K562 (cell line): Measurements from ENCODE around the gene HLA-F. TPM values are rescaled to one million over a fixed set of nuclear protein-coding genes. Genes with fewer than 3 reads are reported as not detected.

ENCODE experiments used
- ATAC-seq: fragments of 200-7000 bp; cut with Tn5 transposase; 3 replicates; pipeline ENCODE4 v1.9.1; 2020; ENCODE audit warnings: moderate library complexity
- BruUV-seq: library from RNA; stranded (reverse); fragments of 400-500 nt; replicated peaks from 2 replicates; lab custom pipeline; 2021; lab: Mats Ljungman, UMichigan
- CTCF ChIA-PET: fragments of 300-600 bp; formaldehyde crosslinking; extraction: SDS; loops from one replicate; lab custom pipeline; 2021; ENCODE audit warnings: low intra/inter-chr PET ratio; lab: Yijun Ruan, JAX
- POLR2A ChIA-PET: fragments of 300-600, 350-650 bp; sonication (Branson Sonifier 250); formaldehyde crosslinking; extraction: SDS; loops from one replicate; lab custom pipeline; 2021; ENCODE audit warnings: antibody characterized with exemption, inconsistent platforms; lab: Yijun Ruan, JAX
- DNase-seq, 4 experiments: peaks; one replicate each; pipeline versions ENCODE4 v3.0.0 to v3.0.0-alpha.2; 2011 to 2018; ENCODE audit warnings: low spot score in 3 of 4, mixed read lengths in 3 of 4; ENCODE audit errors: extremely low read depth in 1 of 4
- FAIRE-seq: peaks from 2 replicates; lab custom pipeline; 2011; peaks lifted over from hg19 to GRCh38; lab: Jason Lieb, UNC
- H2AFZ ChIP-seq: 2 replicates; pipeline ENCODE4 v1.6.0; 2011; ENCODE audit warnings: low read depth, low read length, control low read depth, inconsistent platforms
- H3K27ac ChIP-seq: fragments of 200-600 bp; 3 replicates; pipeline ENCODE4 v1.8.0; 2011; ENCODE audit warnings: low read depth, mild to moderate bottlenecking, control low read depth, inconsistent platforms, low read length, moderate library complexity, mixed read lengths; ENCODE audit errors: extremely low read depth
- H3K27me3 ChIP-seq, 2 experiments: fragments of 300-600 bp in 1 of 2; 2 replicates in 1 of 2; 3 replicates in 1 of 2; pipeline versions ENCODE4 v1.6.0 to v1.8.0; 2011; ENCODE audit warnings: inconsistent platforms in 2 of 2, low read length in 2 of 2, mild to moderate bottlenecking in 1 of 2, mixed read lengths in 1 of 2, moderate library complexity in 1 of 2; ENCODE audit not compliant: control insufficient read depth in 2 of 2, insufficient read depth in 2 of 2
- H3K36me3 ChIP-seq: fragments of 300-600 bp; 3 replicates; pipeline ENCODE4 v1.8.0; 2011; ENCODE audit warnings: mild to moderate bottlenecking, low read length, inconsistent platforms; ENCODE audit not compliant: control insufficient read depth, insufficient read depth
- H3K4me1 ChIP-seq, 2 experiments: fragments of 200-600 bp in 1 of 2; replicated peaks in 1 of 2; 2 replicates in 1 of 2; 3 replicates in 1 of 2; pipeline versions ENCODE4 v1.5.1 to v1.8.0; 2011; ENCODE audit warnings: inconsistent platforms in 2 of 2, low read length in 2 of 2, mild to moderate bottlenecking in 1 of 2, mixed read lengths in 1 of 2, moderate library complexity in 1 of 2; ENCODE audit not compliant: control insufficient read depth in 2 of 2, insufficient read depth in 2 of 2
- H3K4me2 ChIP-seq: 2 replicates; pipeline ENCODE4 v1.6.1; 2011; ENCODE audit warnings: low read length, control low read depth, inconsistent platforms, mixed read lengths; ENCODE audit not compliant: insufficient read depth
- H3K4me3 ChIP-seq: fragments of 200-600 bp; sonication (generic), shearing (Covaris generic); 2 replicates; pipeline ENCODE4 v1.5.1; 2016; ENCODE audit warnings: control low read depth, inconsistent platforms
- H3K79me2 ChIP-seq: fragments of 200-600 bp; 3 replicates; pipeline ENCODE4 v1.8.0; 2011; ENCODE audit warnings: low read length, inconsistent platforms; ENCODE audit not compliant: control insufficient read depth, insufficient read depth
- H3K9ac ChIP-seq, 2 experiments: 2 replicates each; pipeline versions ENCODE4 v1.6.0 to v1.6.1; 2011; ENCODE audit warnings: low read depth in 2 of 2, low read length in 2 of 2, control low read depth in 1 of 2, inconsistent platforms in 1 of 2, mild to moderate bottlenecking in 1 of 2, mixed read lengths in 1 of 2; ENCODE audit not compliant: insufficient read depth in 1 of 2
- H3K9me1 ChIP-seq: one replicate; pipeline ENCODE4 v1.6.0; 2011; ENCODE audit warnings: inconsistent platforms, mild to moderate bottlenecking, low read length, moderate library complexity; ENCODE audit not compliant: control insufficient read depth, insufficient read depth
- H3K9me3 ChIP-seq: replicated peaks from 2 replicates; pipeline ENCODE4 v1.5.1; 2011; ENCODE audit warnings: low read depth, low read length, inconsistent platforms; ENCODE audit not compliant: control insufficient read depth, insufficient read depth
- H4K20me1 ChIP-seq: replicated peaks from 2 replicates; pipeline ENCODE4 v1.6.1; 2011; ENCODE audit warnings: low read length, inconsistent platforms, mixed read lengths; ENCODE audit not compliant: control insufficient read depth, insufficient read depth
- BCL6 ChIP-seq: fragments of 250-450 bp; sonication (Bioruptor Pico); IDR thresholded peaks from 2 replicates; pipeline ENCODE4 v1.4.0; 2020
- CHAMP1 ChIP-seq: fragments of 450-650 bp; IDR thresholded peaks from 2 replicates; pipeline ENCODE4 v1.6.1; 2016; ENCODE audit warnings: mild to moderate bottlenecking
- CREB1 ChIP-seq, 2 experiments: sonication (generic) in 1 of 2; formaldehyde crosslinking in 1 of 2; IDR thresholded peaks; 2 replicates each; pipeline versions ENCODE4 v1.6.1 to v1.8.0; 2012 to 2022; ENCODE audit warnings: inconsistent platforms in 1 of 2, mild to moderate bottlenecking in 1 of 2, missing genetic modification reagents in 1 of 2, moderate library complexity in 1 of 2
- HMG20B ChIP-seq: fragments of 250-450 bp; sonication (Bioruptor Pico); IDR thresholded peaks from 2 replicates; pipeline ENCODE4 v1.5.0; 2021; ENCODE audit warnings: mild to moderate bottlenecking
- LARP7 ChIP-seq: fragments of 450-650 bp; IDR thresholded peaks from 2 replicates; pipeline ENCODE4 v1.6.1; 2016
- MCM3 ChIP-seq: fragments of 450-650 bp; IDR thresholded peaks from 2 replicates; pipeline ENCODE4 v1.6.1; 2016
- POLR2G ChIP-seq: fragments of 200-400 bp; formaldehyde crosslinking; IDR thresholded peaks from 2 replicates; pipeline ENCODE4 v1.6.1; 2017; ENCODE audit warnings: low read depth, mild to moderate bottlenecking, antibody characterized with exemption, low read length, moderate library complexity
- RAD51 ChIP-seq: fragments of 450-650 bp; IDR thresholded peaks from 2 replicates; pipeline ENCODE4 v1.7.1; 2016; ENCODE audit warnings: low read depth, mild to moderate bottlenecking, borderline replicate concordance
- RNF219 ChIP-seq: fragments of 250-450 bp; sonication (Bioruptor Pico); IDR thresholded peaks from 2 replicates; pipeline ENCODE4 v1.5.0; 2022; ENCODE audit warnings: mild to moderate bottlenecking
- SIX5 ChIP-seq, 2 experiments: IDR thresholded peaks; 2 replicates each; pipeline ENCODE4 v1.6.1; 2011; ENCODE audit warnings: low read length in 2 of 2, borderline replicate concordance in 1 of 2, low read depth in 1 of 2, mild to moderate bottlenecking in 1 of 2, moderate library complexity in 1 of 2; ENCODE audit not compliant: insufficient read depth in 1 of 2
- TAL1 ChIP-seq: fragments of 450-650 bp; IDR thresholded peaks from 2 replicates; pipeline ENCODE4 v1.6.1; 2016; ENCODE audit warnings: mild to moderate bottlenecking
- ZBTB12 ChIP-seq: fragments of 250-450 bp; sonication (Bioruptor Pico); IDR thresholded peaks from 2 replicates; pipeline ENCODE4 v1.4.0; 2020
- ZKSCAN8 ChIP-seq: fragments of 200-800 bp; sonication (Bioruptor generic); IDR thresholded peaks from 2 replicates; pipeline ENCODE4 v1.6.1; 2016; ENCODE audit warnings: missing genetic modification characterization, missing compliant biosample characterization
- ZNF174 ChIP-seq: fragments of 250-450 bp; sonication (Bioruptor Pico); IDR thresholded peaks from 2 replicates; pipeline ENCODE4 v1.4.0; 2020; ENCODE audit warnings: mild to moderate bottlenecking
- ZNF445 ChIP-seq: fragments of 250-450 bp; sonication (Bioruptor Pico); IDR thresholded peaks from 2 replicates; pipeline ENCODE4 v1.4.0; 2020; ENCODE audit warnings: low read depth, mild to moderate bottlenecking, moderate library complexity
- ZNF766 ChIP-seq: fragments of 200-800 bp; sonication (Bioruptor generic); conservative IDR thresholded peaks from 2 replicates; pipeline ENCODE4 v1.6.1; 2016; ENCODE audit warnings: missing genetic modification characterization, missing compliant biosample characterization
- WGBS: fragments of 100-300 bp; shearing (Covaris generic); methylation state at CpG from one replicate; pipeline ENCODE4 v1.1.6; 2016; ENCODE audit warnings: low coverage, mixed read lengths; ENCODE audit not compliant: insufficient coverage; ENCODE audit errors: missing lambda C conversion rate; 5-methylcytosine and 5-hydroxymethylcytosine counted together
- in situ Hi-C: fragments of 300-500 bp; cut with MboI; formaldehyde crosslinking; loops from 4 replicates; pipeline ENCODE4 v1.15.0; 2018; ENCODE audit warnings: inconsistent platforms, mixed read lengths
- intact Hi-C: fragments of 100-400 bp; cut with micrococcal nuclease; formaldehyde crosslinking; loops from 2 replicates; pipeline ENCODE4 v1.14.2; 2022
- polyA plus RNA-seq, 8 experiments: library from polyadenylated mRNA; depleted of rRNA in 4 of 8; stranded (reverse) in 5 of 8; unstranded in 3 of 8; fragments of >200 nt; fragmentation: Nextera tagmentation in 2 of 8; fragmentation: Illumina TruSeq in 1 of 8; extraction: Ambion mirVana in 2 of 8; extraction: Trizol in 1 of 8; gene quantifications; 2 replicates each; pipeline versions ENCODE4 v1.2.1 to v1.2.3, GENCODE V29; 2011 to 2014; ENCODE audit warnings: inconsistent platforms in 1 of 8, missing spikeins in 1 of 8
- total RNA-seq, 7 experiments: library from RNA; depleted of rRNA in 6 of 7; stranded (reverse); fragments of >200 nt in 6 of 7; fragmentation: Illumina TruSeq in 2 of 7; extraction: Trizol in 2 of 7; gene quantifications; 2 replicates each; pipeline versions ENCODE4 v1.2.1 to v1.2.3, GENCODE V29; 2011 to 2021; ENCODE audit warnings: low replicate concordance in 1 of 7
- TF ChIP-seq, protein P1 (sequence below): sonication (generic); formaldehyde crosslinking; IDR thresholded peaks from 2 replicates; pipeline ENCODE4 v1.8.0; 2023; ENCODE audit warnings: mild to moderate bottlenecking, missing genetic modification reagents

The HLA-F gene
- total and polyA plus RNA-seq, 9 of the 15 experiments (the other 6 are each of a cell fraction or from before 2014, with no cell fraction given): 0.40 to 0.76 (median 0.46) TPM; not detected in 6

- intact Hi-C loops: no loop called here
- in situ Hi-C loops: loop anchor here (25.0 kb wide), 1 partner anchor 93 kb away; the partner anchor contains the start of gene HLA-G
- no peak for ATAC-seq
- TF ChIP-seq ZNF174: no peak
- no peak for TF ChIP-seq POLR2G
- no peak for TF ChIP-seq ZBTB12 (CRISPR knock-in tag)
- no peak for TF ChIP-seq CHAMP1
- no peak for TF ChIP-seq CREB1 (IDR thresholded peaks at IDR 0.05)
- TF ChIP-seq CREB1 (CRISPR knock-in tag; IDR thresholded peaks at IDR 0.05): no peak
- TF ChIP-seq BCL6 (CRISPR knock-in tag): no peak
- TF ChIP-seq RAD51: no peak
- no peak for TF ChIP-seq ZNF445 (CRISPR knock-in tag)
- TF ChIP-seq TAL1: no peak
- no peak for TF ChIP-seq MCM3
- TF ChIP-seq HMG20B: no peak
- no peak for TF ChIP-seq ZNF766 (CRISPR knock-in tag)
- TF ChIP-seq LARP7: no peak
- TF ChIP-seq SIX5 (IDR thresholded peaks at IDR 0.05; ENCODE audit: borderline replicate concordance in 1 of 2, insufficient read depth in 1 of 2, low read depth in 1 of 2, low read length in 2 of 2): no peak
- TF ChIP-seq, protein P1, sequence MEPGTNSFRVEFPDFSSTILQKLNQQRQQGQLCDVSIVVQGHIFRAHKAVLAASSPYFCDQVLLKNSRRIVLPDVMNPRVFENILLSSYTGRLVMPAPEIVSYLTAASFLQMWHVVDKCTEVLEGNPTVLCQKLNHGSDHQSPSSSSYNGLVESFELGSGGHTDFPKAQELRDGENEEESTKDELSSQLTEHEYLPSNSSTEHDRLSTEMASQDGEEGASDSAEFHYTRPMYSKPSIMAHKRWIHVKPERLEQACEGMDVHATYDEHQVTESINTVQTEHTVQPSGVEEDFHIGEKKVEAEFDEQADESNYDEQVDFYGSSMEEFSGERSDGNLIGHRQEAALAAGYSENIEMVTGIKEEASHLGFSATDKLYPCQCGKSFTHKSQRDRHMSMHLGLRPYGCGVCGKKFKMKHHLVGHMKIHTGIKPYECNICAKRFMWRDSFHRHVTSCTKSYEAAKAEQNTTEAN (CRISPR knock-in tag): no peak
- no peak for TF ChIP-seq RNF219 (CRISPR knock-in tag)
- no peak for TF ChIP-seq ZKSCAN8
Observed at GRCh38 chr6:29744131-29744530, 20.9 kb downstream of the HLA-F start.

More at GRCh38 chr6:29744131-29744530, 20.9 kb downstream of the HLA-F start:
- Histone ChIP-seq H3K9ac (no peak overlapping the region), H3K27me3 (no peaks in the 10 kb centered on the region), H3K27ac (no peak overlapping the region), H3K9me3 (no peaks in the 10 kb centered on the region), H3K36me3 (no peaks in the 10 kb centered on the region), H4K20me1 (peaks cover 6% of the 10 kb centered on the region), H3K4me3 (no peak overlapping the region), H3K9me1 (no peaks in the 10 kb centered on the region), H2AFZ (no peak overlapping the region), H3K4me2 (no peak overlapping the region), H3K4me1 (peaks cover 7 to 19% of the 10 kb centered on the region in 2 experiments; a peak in 4 of 5 replicates), H3K79me2 (no peaks in the 10 kb centered on the region)
- POLR2A ChIA-PET: no interaction called here
- DNase-seq (no peak), FAIRE-seq (no peak)
- BruUV-seq: no TSS peak
- CTCF ChIA-PET: no interaction called here
- WGBS: 32% methylated on average over 4 of the region's 4 CpGs
